ENCODE data around the gene TEAD1. TPM values are rescaled to one million over a fixed set of nuclear protein-coding genes. Genes with fewer than 3 reads are reported as not detected.
A peak's percentile ranks its signal among the peaks of the same experiment; 100 is the strongest.

TEAD1 gene
- total and polyA plus RNA-seq, 2 experiments from 2014 or later, result 24.5 to 103 TPM

- H3K4me3 Mint-ChIP-seq, result peak overlapping the region; percentile 82
These were observed 153.1 kb downstream of the TEAD1 start for GRCh38 chr11:12827369-12827768.

GRCh38 chr11:12827929-12828812, 153.9 kb downstream of the TEAD1 start:
- Histone ChIP-seq H2AFZ (no peak overlapping the region), H3K4me1 (ENCODE audit: insufficient read depth) (peaks cover 84% of the 10 kb centered on the region), H3K36me3 (ENCODE audit: insufficient read depth) (no peaks in the 10 kb centered on the region), H3K79me2 (replicated peaks; ENCODE audit: insufficient read depth) (peaks cover 73% of the 10 kb centered on the region), H3K4me2 (peak overlapping the region; percentile 73), H4K20me1 (replicated peaks; ENCODE audit: insufficient read depth) (no peaks in the 10 kb centered on the region), H3K27ac (ENCODE audit: low read depth) (peak overlapping the region; percentile 89), H3K27me3 (ENCODE audit: insufficient read depth) (no peaks in the 10 kb centered on the region), H3F3A (replicated peaks; ENCODE audit: low read depth) (peaks cover 11% of the 10 kb centered on the region; the same call in 1 of the 2 replicates), H3K9me2 (ENCODE audit: insufficient read depth) (no peaks in the 10 kb centered on the region), H3K4me3 (peak overlapping the region; percentile 47)
- DNase-seq (ENCODE audit: low spot score) (peak; percentile 76), ATAC-seq (peak; percentile 83)
- peak overlapping the region; percentile 93 for H3K27ac Mint-ChIP-seq
- H3K9me3 Mint-ChIP-seq, result no peaks in the 10 kb centered on the region
- H3K27me3 Mint-ChIP-seq (ENCODE audit: insufficient read depth, low read depth, poor library complexity), result peaks cover 10% of the 10 kb centered on the region
- H3K4me3 Mint-ChIP-seq, result peak overlapping the region; percentile 82
- H3K4me1 Mint-ChIP-seq, result peaks cover 88% of the 10 kb centered on the region
- peaks cover 5% of the 10 kb centered on the region; the same call in 1 of the 3 replicates for H3K36me3 Mint-ChIP-seq (ENCODE audit: low read depth)
- TF ChIP-seq ETS1 (IDR thresholded peaks at IDR 0.05) (no peak), ZNF462 (CRISPR knock-in tag; IDR thresholded peaks at IDR 0.05) (no peak)

More at GRCh38 chr11:12827369-12827768, 153.1 kb downstream of the TEAD1 start:
- H3K4me1 ChIP-seq (ENCODE audit: insufficient read depth), result peaks cover 84% of the 10 kb centered on the region
- peaks cover 11% of the 10 kb centered on the region; the same call in 1 of the 2 replicates for H3F3A ChIP-seq (replicated peaks; ENCODE audit: low read depth)
- peaks cover 73% of the 10 kb centered on the region for H3K79me2 ChIP-seq (replicated peaks; ENCODE audit: insufficient read depth)
- H3K4me2 ChIP-seq, result peak overlapping the region; percentile 73
- H3K36me3 ChIP-seq (ENCODE audit: insufficient read depth), result no peaks in the 10 kb centered on the region
- ATAC-seq (no peak), DNase-seq (ENCODE audit: low spot score) (no peak)
- Mint-ChIP-seq H3K27ac (peak overlapping the region; percentile 93; the same call in 1 of the 2 replicates), H3K27me3 (ENCODE audit: insufficient read depth, low read depth, poor library complexity) (peaks cover 10% of the 10 kb centered on the region), H3K9me3 (no peaks in the 10 kb centered on the region), H3K36me3 (ENCODE audit: low read depth) (peaks cover 5% of the 10 kb centered on the region; the same call in 1 of the 3 replicates), H3K4me1 (peaks cover 86% of the 10 kb centered on the region)
- no peak for TF ChIP-seq STAT1 (IDR thresholded peaks at IDR 0.05; ENCODE audit: unreplicated experiment)
- no peak for TF ChIP-seq CTCF (conservative IDR thresholded peaks at IDR 0.05; ENCODE audit: low read depth in 2 of 2)
- no peak for TF ChIP-seq ETS1 (IDR thresholded peaks at IDR 0.05)
- H3K9me2 ChIP-seq (ENCODE audit: insufficient read depth), result no peaks in the 10 kb centered on the region
- peak overlapping the region; percentile 89 for H3K27ac ChIP-seq (ENCODE audit: low read depth)
- peak overlapping the region; percentile 47 for H3K4me3 ChIP-seq
- H4K20me1 ChIP-seq (replicated peaks; ENCODE audit: insufficient read depth), result no peaks in the 10 kb centered on the region
- H2AFZ ChIP-seq, result no peak overlapping the region
- H3K27me3 ChIP-seq (ENCODE audit: insufficient read depth), result no peaks in the 10 kb centered on the region
